GM12891 (cell line): ENCODE data around the gene MEX3A.

Experiments used
- POLR2A ChIP-seq: IDR thresholded peaks from 2 replicates; pipeline ENCODE4 v1.6.1; 2011; ENCODE audit warnings: low read depth, low read length, control low read depth
- POLR2AphosphoS5 ChIP-seq: IDR thresholded peaks from 2 replicates; pipeline ENCODE4 v1.6.1; 2011; ENCODE audit warnings: low read depth, low read length, control low read depth
- POU2F2 ChIP-seq: IDR thresholded peaks from 2 replicates; pipeline ENCODE4 v1.6.1; 2011; ENCODE audit warnings: low read depth, mild to moderate bottlenecking, control low read depth, low read length, moderate library complexity
- SPI1 ChIP-seq: IDR thresholded peaks from 2 replicates; pipeline ENCODE4 v1.6.1; 2011; ENCODE audit warnings: low read depth, low read length, control low read depth
- TAF1 ChIP-seq: IDR thresholded peaks from 2 replicates; pipeline ENCODE4 v1.6.1; 2011; ENCODE audit warnings: low read depth, low read length, control low read depth

- TF ChIP-seq POLR2AphosphoS5 (no peak), POLR2A (no peak), TAF1 (no peak), SPI1 (no peak), POU2F2 (no peak)
Measured at GRCh38 chr1:156067262-156067661, 15.0 kb downstream of the MEX3A start.
